Measurements from ENCODE around the gene AP2B1.
A peak's percentile ranks its signal among the peaks of the same experiment; 100 is the strongest.

AP2B1 gene

GRCh38 chr17:35723735-35724134 is 136.6 kb downstream of the AP2B1 start:
- no peak overlapping the region for H3K4me3 Mint-ChIP-seq
- no peak overlapping the region for H3K27ac Mint-ChIP-seq
- DNase-seq (no peak), ATAC-seq (replicated peaks) (no peak)
- no peaks in the 10 kb centered on the region for H3K27me3 Mint-ChIP-seq
- no peaks in the 10 kb centered on the region for H3K9me3 Mint-ChIP-seq
- H3K4me1 Mint-ChIP-seq (ENCODE audit: low read depth in 2 of 2), result peaks cover 0 to 3% of the 10 kb centered on the region in 2 donors
- peaks cover 25% of the 10 kb centered on the region for H3K36me3 Mint-ChIP-seq (ENCODE audit: insufficient read depth)

- Mint-ChIP-seq H3K36me3 (ENCODE audit: insufficient read depth) (peaks cover 25% of the 10 kb centered on the region), H3K27ac (peak overlapping the region in 1 of 2 donors; percentile 35), H3K9me3 (no peaks in the 10 kb centered on the region), H3K4me1 (ENCODE audit: low read depth in 2 of 2) (peaks cover 0 to 5% of the 10 kb centered on the region in 2 donors), H3K4me3 (no peak overlapping the region), H3K27me3 (no peaks in the 10 kb centered on the region)
- DNase-seq (no peak), ATAC-seq (replicated peaks) (no peak)
Observed at GRCh38 chr17:35725058-35725457, 137.9 kb downstream of the AP2B1 start.

- peaks cover 6 to 10% of the 10 kb centered on the region in 2 donors for H3K4me1 Mint-ChIP-seq (ENCODE audit: low read depth in 2 of 2)
- ATAC-seq (replicated peaks), result no peak
- no peak overlapping the region for H3K4me3 Mint-ChIP-seq
- H3K27me3 Mint-ChIP-seq, result no peaks in the 10 kb centered on the region
- DNase-seq, result no peak
- peaks cover 27% of the 10 kb centered on the region for H3K36me3 Mint-ChIP-seq (ENCODE audit: insufficient read depth)
- H3K9me3 Mint-ChIP-seq, result no peaks in the 10 kb centered on the region
- no peak overlapping the region for H3K27ac Mint-ChIP-seq
Observed at GRCh38 chr17:35725802-35726126, 138.6 kb downstream of the AP2B1 start.

GRCh38 chr17:35726127-35726952 is 139.2 kb downstream of the AP2B1 start:
- Mint-ChIP-seq H3K27me3 (no peaks in the 10 kb centered on the region), H3K4me1 (ENCODE audit: low read depth in 2 of 2) (peaks cover 11 to 16% of the 10 kb centered on the region in 2 donors), H3K36me3 (ENCODE audit: insufficient read depth) (peaks cover 27% of the 10 kb centered on the region), H3K9me3 (no peaks in the 10 kb centered on the region), H3K27ac (no peak overlapping the region), H3K4me3 (no peak overlapping the region)
- no peak for DNase-seq
- ATAC-seq (replicated peaks), result no peak

GRCh38 chr17:35726953-35727460 is 139.9 kb downstream of the AP2B1 start:
- peaks cover 27% of the 10 kb centered on the region for H3K36me3 Mint-ChIP-seq (ENCODE audit: insufficient read depth)
- no peaks in the 10 kb centered on the region for H3K9me3 Mint-ChIP-seq
- no peak for ATAC-seq (replicated peaks)
- no peak for DNase-seq
- no peak overlapping the region for H3K4me3 Mint-ChIP-seq
- no peaks in the 10 kb centered on the region for H3K27me3 Mint-ChIP-seq
- H3K4me1 Mint-ChIP-seq (ENCODE audit: low read depth in 2 of 2), result peaks cover 11 to 17% of the 10 kb centered on the region in 2 donors
- H3K27ac Mint-ChIP-seq, result no peak overlapping the region

GRCh38 chr17:35727635-35728034 is 140.5 kb downstream of the AP2B1 start:
- H3K4me3 Mint-ChIP-seq, result no peak overlapping the region
- peaks cover 11 to 22% of the 10 kb centered on the region in 2 donors for H3K4me1 Mint-ChIP-seq (ENCODE audit: low read depth in 2 of 2)
- H3K36me3 Mint-ChIP-seq (ENCODE audit: insufficient read depth), result peaks cover 30% of the 10 kb centered on the region
- H3K9me3 Mint-ChIP-seq, result no peaks in the 10 kb centered on the region
- H3K27me3 Mint-ChIP-seq, result no peaks in the 10 kb centered on the region
- H3K27ac Mint-ChIP-seq, result peak overlapping the region; percentile 5 to 44
- no peak for ATAC-seq (replicated peaks)
- DNase-seq, result no peak

GRCh38 chr17:35728551-35728950 is 141.4 kb downstream of the AP2B1 start:
- Mint-ChIP-seq H3K9me3 (no peaks in the 10 kb centered on the region), H3K4me3 (no peak overlapping the region), H3K36me3 (ENCODE audit: insufficient read depth) (peaks cover 27% of the 10 kb centered on the region), H3K27me3 (no peaks in the 10 kb centered on the region), H3K4me1 (ENCODE audit: low read depth in 2 of 2) (peaks cover 11 to 22% of the 10 kb centered on the region in 2 donors), H3K27ac (peak overlapping the region in 1 of 2 donors; percentile 44)
- no peak for DNase-seq
- ATAC-seq (replicated peaks), result no peak

GRCh38 chr17:35729405-35729833 is 142.3 kb downstream of the AP2B1 start:
- ATAC-seq (replicated peaks) (no peak), DNase-seq (no peak)
- Mint-ChIP-seq H3K27me3 (no peaks in the 10 kb centered on the region), H3K4me1 (ENCODE audit: low read depth in 2 of 2) (peaks cover 11 to 22% of the 10 kb centered on the region in 2 donors), H3K36me3 (ENCODE audit: insufficient read depth) (peaks cover 22% of the 10 kb centered on the region), H3K27ac (no peak overlapping the region), H3K9me3 (no peaks in the 10 kb centered on the region), H3K4me3 (no peak overlapping the region)

- no peaks in the 10 kb centered on the region for H3K27me3 Mint-ChIP-seq
- DNase-seq (no peak), ATAC-seq (replicated peaks) (no peak)
- H3K4me3 Mint-ChIP-seq, result peak overlapping the region; percentile 77 to 84
- H3K36me3 Mint-ChIP-seq (ENCODE audit: insufficient read depth), result peaks cover 15% of the 10 kb centered on the region
- H3K27ac Mint-ChIP-seq, result peak overlapping the region in 1 of 2 donors; percentile 9
- H3K9me3 Mint-ChIP-seq, result no peaks in the 10 kb centered on the region
- H3K4me1 Mint-ChIP-seq (ENCODE audit: low read depth in 2 of 2), result peaks cover 11 to 22% of the 10 kb centered on the region in 2 donors
Observed at GRCh38 chr17:35730400-35731005, 143.4 kb downstream of the AP2B1 start.

GRCh38 chr17:35731239-35731916 is 144.3 kb downstream of the AP2B1 start, which contains the start of gene RASL10B:
Gene RASL10B (plus strand): TSS chr17:35731639. CDS start chr17:35735185, 3,546 bp downstream.
- peaks cover 11 to 22% of the 10 kb centered on the region in 2 donors for H3K4me1 Mint-ChIP-seq (ENCODE audit: low read depth in 2 of 2)
- peak; percentile 21 to 35 (median 34) for DNase-seq
- H3K4me3 Mint-ChIP-seq, result peak within 1 kb of the TSS; percentile 77 to 84
- H3K36me3 Mint-ChIP-seq (ENCODE audit: insufficient read depth), result peaks cover 8% of the 10 kb centered on the region
- no peaks in the 10 kb centered on the region for H3K27me3 Mint-ChIP-seq
- H3K27ac Mint-ChIP-seq, result peak within 1 kb of the TSS; percentile 9 to 55
- no peaks in the 10 kb centered on the region for H3K9me3 Mint-ChIP-seq
- peak; percentile 88 for ATAC-seq (replicated peaks)

GRCh38 chr17:35731917-35732805 is 145.0 kb downstream of the AP2B1 start:
- Mint-ChIP-seq H3K4me3 (peak overlapping the region; percentile 68 to 71), H3K9me3 (no peaks in the 10 kb centered on the region), H3K4me1 (ENCODE audit: low read depth in 2 of 2) (peaks cover 11 to 22% of the 10 kb centered on the region in 2 donors), H3K27ac (no peak overlapping the region), H3K36me3 (ENCODE audit: insufficient read depth) (peaks cover 8% of the 10 kb centered on the region), H3K27me3 (no peaks in the 10 kb centered on the region)
- ATAC-seq (replicated peaks), result peak; percentile 9
- DNase-seq, result no peak

GRCh38 chr17:35732806-35733136 is 145.6 kb downstream of the AP2B1 start:
- peaks cover 8% of the 10 kb centered on the region for H3K36me3 Mint-ChIP-seq (ENCODE audit: insufficient read depth)
- no peaks in the 10 kb centered on the region for H3K9me3 Mint-ChIP-seq
- no peaks in the 10 kb centered on the region for H3K27me3 Mint-ChIP-seq
- H3K27ac Mint-ChIP-seq, result no peak overlapping the region
- ATAC-seq (replicated peaks) (no peak), DNase-seq (no peak)
- peak overlapping the region; percentile 68 to 71 for H3K4me3 Mint-ChIP-seq
- peaks cover 11 to 22% of the 10 kb centered on the region in 2 donors for H3K4me1 Mint-ChIP-seq (ENCODE audit: low read depth in 2 of 2)

GRCh38 chr17:35733366-35733765 is 146.2 kb downstream of the AP2B1 start:
- Mint-ChIP-seq H3K4me1 (ENCODE audit: low read depth in 2 of 2) (peaks cover 11 to 22% of the 10 kb centered on the region in 2 donors), H3K4me3 (no peak overlapping the region), H3K27ac (no peak overlapping the region), H3K9me3 (no peaks in the 10 kb centered on the region), H3K36me3 (ENCODE audit: insufficient read depth) (peaks cover 8% of the 10 kb centered on the region), H3K27me3 (no peaks in the 10 kb centered on the region)
- no peak for DNase-seq
- ATAC-seq (replicated peaks), result no peak
